Testis (tissue), 3 donors: ENCODE measurements around the gene CNTLN. TPM values are rescaled to one million over a fixed set of nuclear protein-coding genes. Genes with fewer than 3 reads are reported as not detected.

Source experiments
- DNase-seq: peaks from one replicate; pipeline ENCODE4 v3.0.0-alpha.2; 2019
- H3K27ac ChIP-seq, 2 donors: fragments of 200-600 bp; sonication (generic); one replicate each; pipeline ENCODE4 v1.5.1; 2019
- H3K27me3 ChIP-seq: fragments of 200-600 bp; sonication (generic); one replicate; pipeline ENCODE4 v1.5.1; 2019
- H3K36me3 ChIP-seq: fragments of 200-600 bp; sonication (generic); one replicate; pipeline ENCODE4 v1.5.1; 2017; ENCODE audit warnings: low read depth; ENCODE audit errors: missing control alignments
- H3K4me1 ChIP-seq: fragments of 200-600 bp; sonication (generic); one replicate; pipeline ENCODE4 v1.5.1; 2019
- H3K4me3 ChIP-seq, 2 donors: fragments of 200-600 bp; sonication (generic); one replicate each; pipeline ENCODE4 v1.5.1; 2017 to 2019
- H3K9me3 ChIP-seq: fragments of 200-600 bp; sonication (generic); one replicate; pipeline ENCODE4 v1.5.1; 2017
- CTCF ChIP-seq, 3 experiments: fragments of 450-650 bp in 2 of 3; fragments of 200-600 bp in 1 of 3; sonication (generic) in 1 of 3; IDR thresholded peaks; one replicate each; pipeline ENCODE4 v1.5.1; 2016 to 2019; ENCODE audit warnings: antibody characterized with exemption in 3 of 3, mild to moderate bottlenecking in 2 of 3, moderate library complexity in 1 of 3
- POLR2A ChIP-seq: fragments of 450-650 bp; IDR thresholded peaks from one replicate; pipeline ENCODE4 v1.6.1; 2017; ENCODE audit warnings: antibody characterized with exemption, mild to moderate bottlenecking, moderate library complexity
- WGBS, 2 donors: methylation state at CpG; one replicate each; pipeline ENCODE4 v1.1.5; 2018; 5-methylcytosine and 5-hydroxymethylcytosine counted together
- intact Hi-C: fragments of 100-400 bp; cut with DNase I; formaldehyde crosslinking; loops from one replicate; pipeline ENCODE4 v1.15.1; 2023; ENCODE audit warnings: low total_unique reads
- polyA plus RNA-seq: library from polyadenylated mRNA; stranded (reverse); fragments of 350-450 nt; fragmentation: Illumina TruSeq; extraction: RNeasy Lipid Tissue Mini Kit (QIAGEN cat#74804); gene quantifications from one replicate; pipeline ENCODE4 v1.2.3, GENCODE V29; 2014; ENCODE audit warnings: low read depth, low replicate concordance; ENCODE audit not compliant: insufficient read depth
- total RNA-seq, 2 donors: library from RNA; depleted of rRNA; stranded (reverse); fragments of >200 nt; gene quantifications; one replicate each; pipeline ENCODE4 v1.2.3, GENCODE V29; 2016

Gene CNTLN
- total and polyA plus RNA-seq, 3 donors from 2014 or later: 6.3 to 23.7 (median 19.9) TPM

GRCh38 chr9:17476401-17476800 is 341.6 kb downstream of the CNTLN start:
- intact Hi-C loops: no loop called here
- Histone ChIP-seq H3K4me3 (no peak overlapping the region), H3K27me3 (no peaks in the 10 kb centered on the region), H3K4me1 (no peaks in the 10 kb centered on the region), H3K36me3 (no peaks in the 10 kb centered on the region), H3K9me3 (no peaks in the 10 kb centered on the region), H3K27ac (no peak overlapping the region)
- DNase-seq: no peak
- TF ChIP-seq POLR2A (no peak), CTCF (IDR thresholded peaks at IDR 0.05) (no peak)

- TF ChIP-seq POLR2A (no peak), CTCF (IDR thresholded peaks at IDR 0.05) (no peak)
- Histone ChIP-seq H3K4me3 (no peak overlapping the region), H3K27ac (no peak overlapping the region), H3K36me3 (no peaks in the 10 kb centered on the region), H3K27me3 (no peaks in the 10 kb centered on the region), H3K9me3 (no peaks in the 10 kb centered on the region), H3K4me1 (no peaks in the 10 kb centered on the region)
- no peak for DNase-seq
- intact Hi-C loops: no loop called here
These were observed 343.0 kb downstream of the CNTLN start for GRCh38 chr9:17477816-17478215.

GRCh38 chr9:17480966-17481365 is 346.1 kb downstream of the CNTLN start:
- WGBS, 2 donors: 98 to 100% methylated on average over 4 of the region's 4 CpGs
- H3K27ac ChIP-seq: no peak overlapping the region
- H3K36me3 ChIP-seq: no peaks in the 10 kb centered on the region
- peaks cover 3% of the 10 kb centered on the region for H3K4me1 ChIP-seq
- DNase-seq: no peak
- no peak overlapping the region for H3K4me3 ChIP-seq
- intact Hi-C loops: no loop called here
- no peaks in the 10 kb centered on the region for H3K27me3 ChIP-seq
- H3K9me3 ChIP-seq: no peaks in the 10 kb centered on the region
- TF ChIP-seq CTCF (IDR thresholded peaks at IDR 0.05) (no peak), POLR2A (no peak)

GRCh38 chr9:17481565-17481964 is 346.7 kb downstream of the CNTLN start:
- no peaks in the 10 kb centered on the region for H3K36me3 ChIP-seq
- H3K9me3 ChIP-seq: no peaks in the 10 kb centered on the region
- H3K4me3 ChIP-seq: no peak overlapping the region
- no peak for DNase-seq
- H3K4me1 ChIP-seq: peaks cover 3% of the 10 kb centered on the region
- intact Hi-C loops: no loop called here
- no peak for TF ChIP-seq POLR2A
- TF ChIP-seq CTCF (IDR thresholded peaks at IDR 0.05): no peak
- H3K27me3 ChIP-seq: no peaks in the 10 kb centered on the region
- no peak overlapping the region for H3K27ac ChIP-seq

GRCh38 chr9:17484906-17485305 is 350.1 kb downstream of the CNTLN start:
- Histone ChIP-seq H3K36me3 (no peaks in the 10 kb centered on the region), H3K27me3 (no peaks in the 10 kb centered on the region), H3K4me1 (peaks cover 3% of the 10 kb centered on the region), H3K27ac (no peak overlapping the region), H3K4me3 (no peak overlapping the region), H3K9me3 (no peaks in the 10 kb centered on the region)
- DNase-seq: no peak
- intact Hi-C loops: no loop called here
- TF ChIP-seq CTCF (IDR thresholded peaks at IDR 0.05) (no peak), POLR2A (no peak)
- WGBS, 2 donors: 96% methylated on average over 3 of the region's 3 CpGs
